AG09319 (cell line): Measurements from ENCODE around the gene BBIP1.

Source experiments
- DNase-seq: peaks from one replicate; pipeline ENCODE4 v3.0.0-alpha.2; 2010; ENCODE audit warnings: low read depth; ENCODE audit errors: extremely low read depth
- CTCF ChIP-seq: IDR thresholded peaks from 2 replicates; pipeline ENCODE4 v1.5.1; 2011; ENCODE audit warnings: low read depth, mild to moderate bottlenecking, inconsistent platforms, low read length, moderate library complexity

The BBIP1 gene

GRCh38 chr10:110944792-110945396 lies 25.9 kb upstream of the BBIP1 start:
- TF ChIP-seq CTCF = no peak

DNA sequence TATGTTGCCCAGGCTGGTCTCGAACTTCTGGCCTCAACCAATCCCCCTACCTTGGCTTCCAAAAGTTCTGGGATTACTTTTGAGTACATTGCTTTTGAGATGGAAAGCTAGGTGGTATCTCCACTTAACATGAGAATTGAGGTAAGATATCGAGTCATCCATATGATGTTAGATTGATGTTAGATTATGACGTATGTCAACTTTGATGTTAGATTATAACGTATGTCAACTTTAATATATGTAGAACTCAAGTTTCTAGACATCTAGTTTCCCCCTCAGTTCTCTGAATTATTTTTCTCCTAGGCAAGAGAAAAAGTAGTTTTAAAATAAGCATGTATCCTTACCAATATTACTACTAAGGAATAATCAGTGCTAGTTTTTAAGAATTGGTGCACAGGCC lies 20.4 kb upstream of the BBIP1 start:
- no peak for DNase-seq
- TF ChIP-seq CTCF = no peak

More at GRCh38 chr10:110944792-110945396, 25.9 kb upstream of the BBIP1 start:
- no peak for DNase-seq

GRCh38 chr10:110936757-110937156 lies 17.8 kb upstream of the BBIP1 start:
- TF ChIP-seq CTCF = no peak

GRCh38 chr10:110932505-110933180 lies 13.7 kb upstream of the BBIP1 start:
- TF ChIP-seq CTCF = no peak
- DNase-seq = no peak

More at GRCh38 chr10:110936757-110937156, 17.8 kb upstream of the BBIP1 start:
- DNase-seq = no peak

DNA sequence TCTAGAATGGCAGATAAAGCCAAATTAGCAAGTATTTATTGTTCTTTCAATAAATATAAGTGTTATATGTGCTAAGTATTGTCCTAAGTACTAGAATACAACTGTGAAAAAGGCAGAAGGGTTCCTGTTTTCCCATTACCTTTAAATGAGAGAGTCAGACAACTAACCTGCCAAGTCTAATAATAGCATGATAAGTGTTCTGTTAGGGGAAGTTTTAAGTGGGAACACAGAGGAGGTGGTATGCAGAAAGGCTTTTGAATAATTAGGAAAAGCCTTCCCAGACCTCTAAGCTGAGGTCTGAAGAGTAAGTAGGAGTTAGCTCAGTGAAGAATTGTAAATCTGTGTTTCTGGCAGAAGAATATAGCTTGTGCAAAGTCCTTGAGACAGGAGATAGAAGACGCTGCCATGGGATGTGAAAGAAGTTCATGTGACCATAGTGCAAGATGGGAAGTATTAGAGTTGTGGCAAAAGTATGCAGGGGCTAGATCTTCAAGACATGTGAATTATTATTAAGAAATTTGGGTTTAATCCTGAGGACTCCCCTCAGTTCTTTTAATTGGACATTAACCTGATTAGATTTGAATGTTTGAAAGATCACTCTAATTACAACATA lies 12.9 kb upstream of the BBIP1 start:
- no peak for TF ChIP-seq CTCF
- no peak for DNase-seq

DNA sequence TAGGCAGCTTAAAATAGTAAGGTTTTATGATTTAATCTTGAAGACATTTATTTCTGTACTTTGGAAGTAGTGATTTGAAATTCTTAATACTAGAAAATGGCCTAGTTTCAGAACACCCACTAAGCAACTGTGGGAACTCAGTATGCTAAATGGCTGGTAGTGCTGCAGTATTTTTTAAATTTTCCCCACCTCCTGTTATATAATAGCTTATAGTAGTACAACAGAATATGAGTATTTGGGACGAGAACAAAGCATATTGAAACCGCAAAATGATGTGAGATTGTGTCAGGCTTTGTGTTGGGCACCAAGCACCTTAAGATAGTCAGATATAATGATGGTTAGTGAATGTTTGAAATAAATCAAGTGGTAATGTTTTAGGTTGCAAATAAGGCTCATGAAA lies 8.5 kb upstream of the BBIP1 start:
- DNase-seq = no peak
- no peak for TF ChIP-seq CTCF

GRCh38 chr10:110923856-110924493 lies 5.0 kb upstream of the BBIP1 start:
- no peak for DNase-seq
- no peak for TF ChIP-seq CTCF
